AG10803 (cell line): Measurements from ENCODE around the gene MYOM1.

Source experiments
- DNase-seq: peaks from one replicate; pipeline ENCODE4 v3.0.0; 2010; ENCODE audit warnings: low read depth
- H3K4me3 ChIP-seq: 2 replicates; pipeline ENCODE4 v1.5.1; 2011; ENCODE audit warnings: mild to moderate bottlenecking, low read length, control low read depth
- TF ChIP-seq, protein P1 (sequence below): conservative IDR thresholded peaks from 2 replicates; pipeline ENCODE4 v1.5.1; 2011; ENCODE audit warnings: mild to moderate bottlenecking, low read length, control low read depth, inconsistent platforms

MYOM1 gene

DNA sequence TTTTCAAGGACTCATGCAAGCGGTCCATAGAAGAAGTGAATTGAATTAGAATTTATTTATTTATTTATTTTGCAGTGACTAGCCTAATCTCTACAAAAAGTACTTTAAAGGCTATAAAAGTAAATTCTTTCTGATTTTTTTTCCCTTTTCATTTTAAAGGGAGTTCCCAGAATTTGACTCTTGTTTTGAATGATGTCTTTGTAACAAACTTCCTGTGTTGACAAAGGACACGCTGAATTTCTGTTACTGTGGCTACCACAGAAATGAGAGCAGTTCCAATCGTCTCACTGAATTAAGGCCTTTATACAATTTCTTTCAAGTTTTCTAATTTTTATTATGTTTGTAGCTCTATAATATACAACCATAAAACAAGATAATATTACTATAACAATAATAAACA, 160.5 kb downstream of the MYOM1 start:
- no peak for DNase-seq

DNA sequence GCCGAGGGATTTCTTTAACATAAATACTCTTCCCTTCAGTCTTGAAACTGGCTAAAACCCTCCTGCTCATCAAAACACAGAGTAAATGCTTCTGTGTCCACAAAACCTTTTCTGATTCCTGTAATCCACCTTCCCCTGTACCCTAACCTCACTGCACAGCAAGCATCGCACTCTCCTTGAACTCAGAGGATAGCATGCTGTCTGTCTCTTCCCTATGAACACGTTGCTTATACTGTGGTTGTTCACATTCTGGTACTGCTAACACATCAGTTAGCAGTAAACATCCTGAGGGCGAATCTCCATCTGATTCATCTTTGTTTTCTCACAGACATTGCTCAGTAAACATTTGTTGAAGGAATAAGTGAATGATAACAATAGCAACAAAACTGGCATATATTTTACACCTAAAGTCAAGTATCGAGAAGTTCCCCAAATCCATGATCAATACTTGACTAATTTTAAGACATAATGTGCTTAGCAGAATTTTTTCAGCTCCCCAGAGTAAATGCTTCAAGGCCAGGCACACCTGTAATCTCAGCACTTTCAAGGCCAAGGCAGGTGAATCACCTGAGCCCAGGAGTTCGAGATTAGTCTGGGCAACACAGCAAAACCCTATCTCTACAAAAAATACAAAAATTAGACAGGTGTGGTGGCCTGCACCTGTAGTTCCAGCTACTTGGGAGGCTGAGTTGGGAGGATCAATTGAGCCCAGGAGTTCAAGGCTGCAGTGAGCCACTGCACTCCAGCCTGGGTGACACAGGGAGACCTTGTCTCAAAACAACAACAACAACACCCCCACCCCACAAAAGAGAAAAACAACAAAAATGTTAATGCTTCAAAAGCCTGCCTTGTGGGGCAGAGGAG, 161.2 kb downstream of the MYOM1 start:
- no peak overlapping the region for H3K4me3 ChIP-seq
- TF ChIP-seq, protein P1, sequence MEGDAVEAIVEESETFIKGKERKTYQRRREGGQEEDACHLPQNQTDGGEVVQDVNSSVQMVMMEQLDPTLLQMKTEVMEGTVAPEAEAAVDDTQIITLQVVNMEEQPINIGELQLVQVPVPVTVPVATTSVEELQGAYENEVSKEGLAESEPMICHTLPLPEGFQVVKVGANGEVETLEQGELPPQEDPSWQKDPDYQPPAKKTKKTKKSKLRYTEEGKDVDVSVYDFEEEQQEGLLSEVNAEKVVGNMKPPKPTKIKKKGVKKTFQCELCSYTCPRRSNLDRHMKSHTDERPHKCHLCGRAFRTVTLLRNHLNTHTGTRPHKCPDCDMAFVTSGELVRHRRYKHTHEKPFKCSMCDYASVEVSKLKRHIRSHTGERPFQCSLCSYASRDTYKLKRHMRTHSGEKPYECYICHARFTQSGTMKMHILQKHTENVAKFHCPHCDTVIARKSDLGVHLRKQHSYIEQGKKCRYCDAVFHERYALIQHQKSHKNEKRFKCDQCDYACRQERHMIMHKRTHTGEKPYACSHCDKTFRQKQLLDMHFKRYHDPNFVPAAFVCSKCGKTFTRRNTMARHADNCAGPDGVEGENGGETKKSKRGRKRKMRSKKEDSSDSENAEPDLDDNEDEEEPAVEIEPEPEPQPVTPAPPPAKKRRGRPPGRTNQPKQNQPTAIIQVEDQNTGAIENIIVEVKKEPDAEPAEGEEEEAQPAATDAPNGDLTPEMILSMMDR, result no peak
- DNase-seq, result no peak

More for the DNA sequence above, 160.5 kb downstream of the MYOM1 start:
- H3K4me3 ChIP-seq, result no peak overlapping the region
- TF ChIP-seq, protein P1, result no peak

DNA sequence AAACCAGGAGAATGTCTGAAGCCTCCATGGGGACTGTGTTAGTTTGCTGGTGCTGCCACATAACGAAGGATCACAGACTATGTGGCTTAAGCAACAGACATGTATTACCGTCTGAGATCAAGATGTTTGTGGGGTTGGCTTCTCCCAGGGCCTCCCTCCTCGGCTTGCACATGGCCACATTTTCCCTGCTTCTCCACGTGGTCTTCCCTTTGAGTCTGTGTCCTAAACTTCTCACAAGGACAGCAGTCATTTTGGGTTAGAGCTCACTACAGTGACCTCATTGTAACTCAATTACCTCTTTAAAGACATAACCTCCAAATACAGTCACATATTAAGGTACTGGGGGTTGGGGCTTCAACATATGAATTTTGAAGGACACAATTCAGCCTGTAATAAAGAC, 162.2 kb downstream of the MYOM1 start:
- TF ChIP-seq, protein P1, result no peak
- DNase-seq, result no peak
- H3K4me3 ChIP-seq, result no peak overlapping the region

DNA sequence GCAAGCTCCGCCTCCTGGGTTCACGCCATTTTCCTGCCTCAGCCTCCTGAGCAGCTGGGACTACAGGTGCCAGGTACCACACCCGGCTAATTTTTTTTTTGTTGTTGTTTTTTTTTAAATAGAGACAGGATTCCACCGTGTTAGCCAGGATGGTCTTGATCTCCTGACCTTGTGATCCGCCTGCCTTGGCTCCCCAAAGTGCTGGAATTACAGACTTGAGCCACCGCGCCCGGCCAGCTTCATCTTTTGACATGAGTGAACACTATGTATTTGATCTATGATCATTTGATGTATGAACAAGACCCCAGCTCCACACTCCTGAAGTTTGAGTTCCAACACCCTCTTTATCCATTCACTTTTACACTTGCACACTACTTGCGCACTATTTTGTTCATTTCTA, 163.5 kb downstream of the MYOM1 start:
- TF ChIP-seq, protein P1, result no peak
- H3K4me3 ChIP-seq, result no peak overlapping the region
- no peak for DNase-seq

DNA sequence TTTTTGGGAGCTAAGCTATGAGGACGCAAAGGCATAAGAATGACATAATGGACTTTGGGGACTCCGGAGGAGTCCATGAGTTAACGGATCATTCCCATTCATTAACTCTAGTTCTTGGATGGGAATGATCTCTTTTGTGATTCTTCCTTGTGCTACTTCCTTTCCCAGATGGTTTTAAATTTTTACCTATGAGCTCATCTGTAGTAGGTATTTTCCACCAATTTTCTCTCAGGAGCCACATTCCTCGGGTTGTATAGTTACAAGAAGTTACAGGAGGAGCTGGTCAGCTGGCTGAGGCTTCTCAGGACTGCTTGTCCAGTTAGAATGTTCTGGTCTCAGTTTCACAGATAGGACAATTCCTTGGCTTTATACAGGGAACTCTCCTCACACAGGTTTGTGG, 164.0 kb downstream of the MYOM1 start:
- TF ChIP-seq, protein P1, result no peak
- no peak for DNase-seq

DNA sequence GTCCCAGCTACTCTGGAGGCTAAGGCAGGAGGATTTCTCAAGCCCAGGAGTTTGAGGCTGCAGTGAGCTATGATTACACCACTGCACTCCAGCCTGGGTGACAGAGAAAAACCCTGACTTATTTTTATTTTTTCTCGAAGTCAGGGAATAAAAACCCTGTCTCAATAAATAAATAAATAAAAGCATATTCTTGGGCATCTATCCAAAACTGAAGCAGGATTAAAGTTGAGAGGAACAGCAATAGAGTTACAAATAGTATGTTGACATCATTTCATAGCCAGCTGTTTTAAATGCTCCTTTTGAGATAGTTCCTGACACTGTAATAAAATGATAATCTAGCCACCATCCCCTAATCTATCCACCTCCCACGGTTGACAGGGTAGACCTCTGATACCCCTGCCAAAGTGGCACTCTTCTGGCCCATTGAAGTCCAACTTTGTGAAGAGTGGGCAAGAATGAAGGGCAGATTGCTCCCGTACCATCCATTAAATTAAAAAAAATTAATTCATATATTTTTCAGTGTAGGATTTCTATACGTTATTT, 164.5 kb downstream of the MYOM1 start:
- TF ChIP-seq, protein P1, result no peak
- no peak overlapping the region for H3K4me3 ChIP-seq
- DNase-seq, result no peak

More for the DNA sequence above, 164.0 kb downstream of the MYOM1 start:
- H3K4me3 ChIP-seq, result no peak overlapping the region

DNA sequence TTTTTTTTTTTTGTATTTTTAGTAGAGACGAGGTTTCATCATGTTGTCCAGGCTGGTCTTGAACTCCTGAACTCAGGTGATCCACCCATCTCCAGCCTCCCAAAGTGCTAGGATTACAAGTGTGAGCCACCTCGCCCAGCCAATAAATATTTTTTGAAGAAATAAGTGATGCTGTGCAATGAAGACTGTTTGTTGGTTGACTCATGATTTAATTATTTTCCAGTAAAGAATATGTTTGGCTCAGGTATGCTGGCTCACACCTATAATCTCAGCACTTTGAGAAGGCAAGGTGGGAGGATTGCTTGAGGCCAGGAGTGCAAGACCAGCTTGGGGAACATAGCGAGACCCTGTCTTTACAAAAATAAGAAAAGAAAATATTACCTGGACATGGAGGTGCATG, 165.0 kb downstream of the MYOM1 start:
- H3K4me3 ChIP-seq, result no peak overlapping the region
- DNase-seq, result no peak
- TF ChIP-seq, protein P1, result no peak
